C1 segment of cervical spinal cord (tissue), 14 donors: ENCODE data around the gene UTP25.
"Not testable (repeated sequence)": the region's sequence is repeated elsewhere in the genome, so short reads cannot be mapped to it uniquely, and the experiment has no call there.

Experiments
- DNase-seq, 14 donors: peaks; one replicate each; lab custom pipeline; 2025; lab: John Stamatoyannopoulos, UW

The UTP25 gene

GRCh38 chr1:209895709-209896108 is 67.9 kb downstream of the UTP25 start:
- DNase-seq = no peak

- no peak for DNase-seq
These were observed 68.6 kb downstream of the UTP25 start for GRCh38 chr1:209896346-209896745.

DNA sequence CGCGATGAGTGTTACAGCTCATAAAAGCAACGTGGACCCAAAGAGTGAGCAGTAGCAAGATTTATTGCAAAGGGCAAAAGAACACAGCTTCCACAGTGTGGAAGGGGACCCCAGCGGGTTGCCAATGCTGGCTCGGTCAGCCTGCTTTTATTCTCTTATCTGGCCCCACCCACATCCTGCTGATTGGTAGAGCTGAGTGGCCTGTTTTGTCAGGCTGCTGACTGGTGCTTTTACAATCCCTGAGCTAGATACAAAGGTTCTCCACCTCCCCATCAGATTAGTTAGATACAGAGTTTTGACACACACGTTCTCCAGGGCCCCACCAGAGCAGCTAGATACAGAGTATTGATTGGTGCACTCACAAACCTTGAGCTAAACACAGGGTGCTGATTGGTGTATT is 70.5 kb downstream of the UTP25 start:
- DNase-seq = not testable (repeated sequence)

DNA sequence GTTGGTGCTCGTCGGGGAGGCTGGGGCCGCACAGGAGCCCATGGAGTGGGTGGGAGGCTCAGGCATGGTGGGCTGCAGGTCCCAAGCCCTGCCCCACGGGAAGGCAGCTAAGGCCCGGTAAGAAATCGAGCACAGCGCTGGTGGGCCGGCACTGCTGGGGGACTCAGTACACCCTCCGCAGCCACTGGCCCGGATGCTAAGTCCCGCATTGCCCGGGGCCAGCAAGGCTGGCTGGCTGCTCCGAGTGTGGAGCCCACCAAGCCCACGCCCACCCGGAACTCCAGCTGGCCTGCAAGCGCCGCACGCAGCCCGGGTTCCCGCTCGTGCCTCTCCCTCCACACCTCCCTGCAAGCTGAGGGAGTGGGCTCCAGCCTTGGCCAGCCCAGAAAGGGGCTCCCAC is 71.1 kb downstream of the UTP25 start:
- not testable (repeated sequence) for DNase-seq

DNA sequence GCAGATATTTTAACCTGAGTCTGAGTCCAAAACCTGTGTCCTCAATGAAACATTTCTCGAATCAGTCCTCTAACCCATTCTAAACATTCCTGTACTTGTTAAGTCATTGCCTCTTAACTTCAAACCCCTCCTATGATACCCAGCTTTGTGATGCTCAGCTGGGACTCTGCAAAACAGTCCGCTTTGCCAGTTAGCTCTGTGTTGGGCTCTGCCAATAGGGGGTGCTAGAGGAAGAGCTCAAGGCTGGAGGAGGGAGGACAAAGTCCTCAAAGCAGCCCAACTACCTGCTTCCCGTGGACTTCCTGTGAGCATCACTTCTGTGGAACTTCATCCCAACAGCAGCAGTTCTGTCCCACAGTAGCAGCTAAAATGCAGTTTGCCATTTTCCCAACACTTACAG is 72.2 kb downstream of the UTP25 start:
- no peak for DNase-seq

- DNase-seq = no peak
These were observed 73.0 kb downstream of the UTP25 start for GRCh38 chr1:209900734-209901133.

- no peak for DNase-seq
These were observed 73.4 kb downstream of the UTP25 start for GRCh38 chr1:209901211-209901610.

DNA sequence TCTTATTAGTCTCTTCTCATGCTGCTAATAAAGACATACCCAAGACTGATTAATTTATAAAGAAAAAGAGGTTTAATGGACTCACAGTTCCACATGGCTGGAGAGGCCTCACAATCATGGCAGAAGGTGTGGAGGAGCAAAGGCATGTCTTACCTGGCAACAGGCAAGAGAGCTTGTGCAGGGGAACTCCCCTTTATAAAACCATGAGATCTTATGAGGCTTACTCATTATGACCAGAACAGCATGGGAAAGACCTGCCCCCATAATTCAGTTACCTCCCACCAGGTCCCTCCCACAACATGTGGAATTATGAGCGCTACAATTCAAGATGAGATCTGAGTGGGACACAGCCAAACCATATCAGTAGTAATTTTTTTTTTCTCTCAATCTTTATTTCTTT is 77.0 kb downstream of the UTP25 start:
- DNase-seq = not testable (repeated sequence)
